ENCODE data around the gene CD180.

- TF ChIP-seq POLR2A (IDR thresholded peaks at IDR 0.05; ENCODE audit: borderline replicate concordance, extremely low read depth, insufficient read depth, insufficient read length) (no peak), CTCF (IDR thresholded peaks at IDR 0.05 in 2 of 3, conservative IDR thresholded peaks at IDR 0.05 in 1 of 3; ENCODE audit: borderline replicate concordance in 1 of 3, insufficient read depth in 1 of 3, low read depth in 2 of 3, low read length in 2 of 3) (no peak), REST (IDR thresholded peaks at IDR 0.05; ENCODE audit: low read depth) (no peak), SP1 (IDR thresholded peaks at IDR 0.05; ENCODE audit: low read depth) (no peak)
These were observed 19.2 kb upstream of the CD180 start for GRCh38 chr5:67215519-67216471.

Data from HCT116 (cell line).